ENCODE data around the gene FAM217A. TPM values are rescaled to one million over a fixed set of nuclear protein-coding genes. Genes with fewer than 3 reads are reported as not detected.
A peak's percentile ranks its signal among the peaks of the same experiment; 100 is the strongest.

Gene FAM217A
- total and polyA plus RNA-seq, 9 of the 15 experiments (the other 6 are each of a cell fraction or from before 2014, with no cell fraction given), result not detected

DNA sequence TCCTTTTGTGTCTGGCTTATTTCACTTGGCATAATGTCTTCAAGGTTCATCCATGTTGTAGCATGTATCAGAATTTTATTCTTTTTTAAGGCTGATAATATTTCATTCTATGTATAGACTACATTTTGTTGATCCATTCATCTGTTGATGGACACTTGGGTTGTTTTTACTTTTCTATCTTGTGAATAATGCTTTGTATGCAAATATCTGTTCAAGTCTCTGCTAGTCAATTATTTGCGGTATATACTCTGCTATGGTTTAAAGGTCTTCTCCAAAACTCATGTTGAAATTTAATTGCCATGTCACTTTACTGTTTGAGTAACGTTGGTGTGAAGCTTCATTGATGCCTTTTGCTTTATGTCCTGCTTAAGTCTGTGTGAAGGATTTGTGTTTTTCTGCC is 28.9 kb upstream of the FAM217A start:
- Histone ChIP-seq H3K4me1 (replicated peaks in 1 of 2; ENCODE audit: control insufficient read depth in 2 of 2, insufficient read depth in 2 of 2, low read length in 2 of 2) (no peaks in the 10 kb centered on the region), H3K9me3 (replicated peaks; ENCODE audit: control insufficient read depth, insufficient read depth, low read depth, low read length) (no peaks in the 10 kb centered on the region; the same call in 1 of the 2 replicates), H2AFZ (ENCODE audit: low read depth, low read length) (no peak overlapping the region), H3K79me2 (ENCODE audit: control insufficient read depth, insufficient read depth, low read length) (no peaks in the 10 kb centered on the region), H4K20me1 (replicated peaks; ENCODE audit: control insufficient read depth, insufficient read depth, low read length) (no peaks in the 10 kb centered on the region), H3K4me2 (ENCODE audit: insufficient read depth, low read length) (no peak overlapping the region), H3K27me3 (ENCODE audit: control insufficient read depth in 2 of 2, insufficient read depth in 2 of 2, low read length in 2 of 2) (no peaks in the 10 kb centered on the region), H3K9ac (ENCODE audit: insufficient read depth in 1 of 2, low read depth in 2 of 2, low read length in 2 of 2) (no peak overlapping the region), H3K9me1 (ENCODE audit: control insufficient read depth, insufficient read depth, low read length) (no peaks in the 10 kb centered on the region), H3K4me3 (no peak overlapping the region), H3K36me3 (ENCODE audit: control insufficient read depth, insufficient read depth, low read length) (no peaks in the 10 kb centered on the region), H3K27ac (ENCODE audit: extremely low read depth, low read depth, low read length) (no peak overlapping the region)
- ChIA-PET POLR2A (interaction anchor here (0.6 kb wide), 1 partner anchor 28 kb away, joined by 4 read pairs; the partner anchor contains the start of gene ECI2), CTCF (ENCODE audit: low intra/inter-chr PET ratio) (no interaction called here)
- WGBS (ENCODE audit: insufficient coverage, low coverage, missing lambda C conversion rate), result 25% methylated on average over 2 of the region's 2 CpGs
- DNase-seq (ENCODE audit: extremely low read depth in 1 of 4, low spot score in 3 of 4) (no peak), ATAC-seq (no peak), FAIRE-seq (no peak)
- in situ Hi-C loops (cut with MboI), result no loop called here
- TF ChIP-seq HNRNPLL (IDR thresholded peaks at IDR 0.05; ENCODE audit: low read depth, low read length, poor library complexity, severe bottlenecking) (no peak), MAFG (tag; conservative IDR thresholded peaks at IDR 0.05) (0 out of 2 replicates have a peak, but pooled peaks have one; percentile 4), C11orf30 (IDR thresholded peaks at IDR 0.05; ENCODE audit: low read depth) (peak; percentile 46), ZNF316 (IDR thresholded peaks at IDR 0.05) (peak; percentile 77)
- BruUV-seq (replicated peaks), result no TSS peak
- intact Hi-C loops (cut with micrococcal nuclease), result no loop called here

GRCh38 chr6:4105980-4106536 is 27.1 kb upstream of the FAM217A start:
- Histone ChIP-seq H3K36me3 (ENCODE audit: control insufficient read depth, insufficient read depth, low read length) (no peaks in the 10 kb centered on the region), H3K79me2 (ENCODE audit: control insufficient read depth, insufficient read depth, low read length) (no peaks in the 10 kb centered on the region), H3K9me3 (replicated peaks; ENCODE audit: control insufficient read depth, insufficient read depth, low read depth, low read length) (no peaks in the 10 kb centered on the region), H3K4me3 (no peak overlapping the region), H2AFZ (ENCODE audit: low read depth, low read length) (0 out of 2 replicates have a peak overlapping the region, but pooled peaks have one; percentile 35), H3K4me2 (ENCODE audit: insufficient read depth, low read length) (no peak overlapping the region), H3K9me1 (ENCODE audit: control insufficient read depth, insufficient read depth, low read length) (no peaks in the 10 kb centered on the region), H3K27ac (ENCODE audit: extremely low read depth, low read depth, low read length) (no peak overlapping the region), H4K20me1 (replicated peaks; ENCODE audit: control insufficient read depth, insufficient read depth, low read length) (no peaks in the 10 kb centered on the region), H3K9ac (ENCODE audit: insufficient read depth in 1 of 2, low read depth in 2 of 2, low read length in 2 of 2) (no peak overlapping the region), H3K27me3 (ENCODE audit: control insufficient read depth in 2 of 2, insufficient read depth in 2 of 2, low read length in 2 of 2) (no peaks in the 10 kb centered on the region), H3K4me1 (replicated peaks in 1 of 2; ENCODE audit: control insufficient read depth in 2 of 2, insufficient read depth in 2 of 2, low read length in 2 of 2) (no peaks in the 10 kb centered on the region; a peak in 1 of 5 replicates)
- ATAC-seq (peak; percentile 66; the same call in 2 of the 3 replicates), DNase-seq (ENCODE audit: extremely low read depth in 1 of 4, low spot score in 3 of 4) (no peak), FAIRE-seq (no peak)
- WGBS (ENCODE audit: insufficient coverage, low coverage, missing lambda C conversion rate), result 6% methylated on average over 4 of the region's 4 CpGs
- in situ Hi-C loops (cut with MboI), result no loop called here
- POLR2A ChIA-PET, result interaction anchor here (0.8 kb wide), 1 partner anchor 20 kb away, joined by 3 read pairs; no protein-coding TSS in a partner anchor
- no TSS peak for BruUV-seq (replicated peaks)
- intact Hi-C loops (cut with micrococcal nuclease), result no loop called here
- CTCF ChIA-PET (ENCODE audit: low intra/inter-chr PET ratio), result no interaction called here
- no peak for TF ChIP-seq HDAC1 (IDR thresholded peaks at IDR 0.05)
- TF ChIP-seq, protein P1, sequence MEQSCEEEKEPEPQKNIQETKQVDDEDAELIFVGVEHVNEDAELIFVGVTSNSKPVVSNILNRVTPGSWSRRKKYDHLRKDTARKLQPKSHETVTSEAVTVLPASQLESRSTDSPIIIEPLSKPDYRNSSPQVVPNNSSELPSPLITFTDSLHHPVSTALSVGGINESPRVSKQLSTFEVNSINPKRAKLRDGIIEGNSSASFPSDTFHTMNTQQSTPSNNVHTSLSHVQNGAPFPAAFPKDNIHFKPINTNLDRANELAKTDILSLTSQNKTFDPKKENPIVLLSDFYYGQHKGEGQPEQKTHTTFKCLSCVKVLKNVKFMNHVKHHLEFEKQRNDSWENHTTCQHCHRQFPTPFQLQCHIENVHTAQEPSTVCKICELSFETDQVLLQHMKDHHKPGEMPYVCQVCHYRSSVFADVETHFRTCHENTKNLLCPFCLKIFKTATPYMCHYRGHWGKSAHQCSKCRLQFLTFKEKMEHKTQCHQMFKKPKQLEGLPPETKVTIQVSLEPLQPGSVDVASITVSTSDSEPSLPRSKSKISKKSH (CRISPR knock-in tag; IDR thresholded peaks at IDR 0.05), result no peak
